A549 (cell line): Measurements from ENCODE around the gene SETMAR.

Experiments
- BCL3 ChIP-seq: fragments of >200 bp; sonication (Bioruptor Twin); formaldehyde crosslinking; IDR thresholded peaks from 3 replicates; pipeline ENCODE4 v1.6.1; 2016
- BHLHE40 ChIP-seq: IDR thresholded peaks from 2 replicates; pipeline ENCODE4 v1.6.1; 2012; ENCODE audit warnings: low read depth, low read length, inconsistent platforms
- CTCF ChIP-seq: fragments of >200 bp; sonication (Bioruptor Twin); formaldehyde crosslinking; IDR thresholded peaks from 3 replicates; pipeline ENCODE4 v1.5.1; 2016
- EHMT2 ChIP-seq: fragments of 200-600 bp; sonication (generic); IDR thresholded peaks from 2 replicates; pipeline ENCODE4 v1.6.1; 2016; ENCODE audit warnings: antibody characterized with exemption, low read depth, mild to moderate bottlenecking, moderate library complexity
- MAX ChIP-seq: IDR thresholded peaks from 2 replicates; pipeline ENCODE4 v1.6.1; 2012

DNA sequence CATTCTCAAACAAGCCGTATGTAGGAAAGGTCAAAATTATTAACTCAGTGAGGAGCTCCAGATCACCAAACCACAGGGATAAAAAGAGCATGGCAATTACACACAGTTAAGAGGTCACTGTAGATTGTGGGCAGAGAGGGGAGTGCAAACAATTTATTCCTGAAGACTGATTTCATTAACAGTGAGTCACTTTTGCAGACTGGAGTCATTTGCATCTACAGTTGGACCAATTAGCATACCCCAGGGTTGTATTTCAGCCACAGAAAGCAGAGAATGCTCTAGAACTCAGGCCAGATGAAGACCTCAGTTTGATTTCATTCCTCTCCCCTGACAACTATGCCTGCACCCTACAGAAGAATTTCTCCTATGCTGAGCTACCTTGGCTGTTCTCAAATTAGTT, 40.1 kb downstream of the SETMAR start:
- TF ChIP-seq BCL3, result no peak
- TF ChIP-seq CTCF, result no peak
- TF ChIP-seq MAX, result no peak
- no peak for TF ChIP-seq EHMT2
- no peak for TF ChIP-seq BHLHE40
